ENCODE data around the gene KIF13A.

GRCh38 chr6:17979479-17979878 lies 8.0 kb downstream of the KIF13A start:
- TF ChIP-seq CTCF (IDR thresholded peaks at IDR 0.05): no peak
- no peak for TF ChIP-seq POLR2AphosphoS5 (IDR thresholded peaks at IDR 0.05)
- no peak for TF ChIP-seq POLR2A (IDR thresholded peaks at IDR 0.05)

Data from prostate gland (tissue), 2 donors.